Left lung (tissue), 10 donors: ENCODE data around the gene MRPL41. TPM values are rescaled to one million over a fixed set of nuclear protein-coding genes. Genes with fewer than 3 reads are reported as not detected.

ENCODE experiments used
- ATAC-seq: fragments of 200-7000 bp; cut with Tn5 transposase; one replicate; pipeline ENCODE4 v1.9.1; 2020; ENCODE audit warnings: moderate library complexity
- DNase-seq, 4 donors: peaks; one replicate each; pipeline ENCODE4 v3.0.0-alpha.2; 2013 to 2020
- H3K27ac ChIP-seq, 2 donors: fragments of 200-600 bp; sonication (generic) in 1 of 2; one replicate each; pipeline versions ENCODE4 v1.5.0 to v1.8.0; 2020 to 2021
- H3K27me3 ChIP-seq, 2 donors: fragments of 200-600 bp; sonication (generic) in 1 of 2; one replicate each; pipeline versions ENCODE4 v1.5.0 to v1.8.0; 2020 to 2021
- H3K36me3 ChIP-seq, 2 donors: fragments of 200-600 bp; sonication (generic) in 1 of 2; one replicate each; pipeline versions ENCODE4 v1.5.0 to v1.8.0; 2020 to 2021
- H3K4me1 ChIP-seq, 2 donors: fragments of 200-600 bp; one replicate each; pipeline ENCODE4 v1.8.0; 2021
- H3K4me3 ChIP-seq, 2 donors: fragments of 200-600 bp; sonication (generic) in 1 of 2; one replicate each; pipeline versions ENCODE4 v1.5.0 to v1.8.0; 2020 to 2021; ENCODE audit warnings: mild to moderate bottlenecking in 1 of 2
- H3K9me3 ChIP-seq, 2 donors: fragments of 200-600 bp; sonication (generic) in 1 of 2; one replicate each; pipeline versions ENCODE4 v1.5.0 to v1.8.0; 2020 to 2021
- CTCF ChIP-seq, 2 donors: fragments of 200-600 bp; sonication (generic) in 1 of 2; IDR thresholded peaks; one replicate each; pipeline versions ENCODE4 v1.5.0 to v1.8.0; 2021; ENCODE audit warnings: antibody characterized with exemption in 2 of 2
- intact Hi-C, 2 donors: fragments of 100-400 bp; cut with DNase I; formaldehyde crosslinking; loops; one replicate each; pipeline versions ENCODE4 v1.11.2 to v1.14.2; 2022
- polyA plus RNA-seq, 6 donors: library from polyadenylated mRNA; unstranded; fragments of 120-200 nt; gene quantifications; one replicate each; pipeline ENCODE4 v1.2.1, GENCODE V29; 2013; ENCODE audit not compliant: insufficient read length in 6 of 6
- total RNA-seq, 2 donors: library from RNA; stranded (reverse); fragmentation: NEBNext Ultra II Directional; extraction: Animal tissue kit (Norgen Biotek cat#: 25700); gene quantifications; one replicate each; pipeline ENCODE4 v1.2.1, GENCODE V29; 2021
- donor health status: DM: no; HTN: yes; CAD: no.
- donor health status: DM: no; HTN: no; CAD: no.

Gene MRPL41
- total and polyA plus RNA-seq, 8 donors = 10.9 to 49.1 (median 18.4) TPM

- Histone ChIP-seq H3K4me1 (no peaks in the 10 kb centered on the region), H3K9me3 (no peaks in the 10 kb centered on the region), H3K27ac (no peak overlapping the region), H3K4me3 (no peak overlapping the region), H3K27me3 (no peaks in the 10 kb centered on the region), H3K36me3 (peaks cover 0 to 6% of the 10 kb centered on the region in 2 donors)
- intact Hi-C loops = no loop called here
- TF ChIP-seq CTCF (IDR thresholded peaks at IDR 0.05) = no peak
- DNase-seq (no peak), ATAC-seq (no peak)
Measured at GRCh38 chr9:137542486-137542885, 9.2 kb upstream of the MRPL41 start.

DNA sequence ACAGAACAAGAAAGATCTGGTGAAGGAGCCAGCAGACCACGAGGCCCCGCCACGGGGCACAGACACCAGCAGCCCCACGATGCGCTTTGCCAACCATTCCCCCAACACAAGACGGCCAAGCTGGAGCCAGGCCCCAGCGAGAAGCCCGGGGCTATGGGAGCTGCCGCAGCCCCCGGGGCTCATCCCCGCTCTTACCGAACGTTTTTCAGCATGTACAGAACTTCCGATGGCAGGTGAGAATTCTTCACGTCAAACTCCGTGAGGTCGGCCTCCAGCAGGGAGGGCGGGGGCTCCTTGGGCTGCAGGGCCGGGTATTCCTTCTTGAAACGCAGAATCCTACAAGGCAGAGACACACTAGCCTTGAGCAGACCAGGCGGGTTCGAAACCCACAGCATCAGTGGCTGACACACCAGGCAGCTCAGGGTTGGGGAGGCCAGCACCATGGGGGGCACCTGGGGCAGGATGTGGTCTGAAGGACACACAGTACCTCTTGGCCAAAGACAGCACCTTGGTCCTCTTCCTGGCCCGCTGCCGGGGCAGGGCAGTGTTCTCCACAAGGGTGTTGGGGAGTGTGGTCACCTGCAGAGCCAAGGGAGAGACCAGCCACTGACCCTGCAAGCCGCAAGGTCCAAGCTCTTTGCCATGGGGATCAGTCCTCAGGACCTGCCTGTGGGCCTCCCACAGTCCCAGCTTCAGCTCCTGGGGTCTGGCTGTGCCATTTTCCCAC, 8.3 kb upstream of the MRPL41 start:
- Histone ChIP-seq H3K27me3 (no peaks in the 10 kb centered on the region), H3K9me3 (no peaks in the 10 kb centered on the region), H3K36me3 (peaks cover 0 to 6% of the 10 kb centered on the region in 2 donors), H3K27ac (no peak overlapping the region), H3K4me1 (no peaks in the 10 kb centered on the region), H3K4me3 (no peak overlapping the region)
- no peak for TF ChIP-seq CTCF (IDR thresholded peaks at IDR 0.05)
- intact Hi-C loops = no loop called here
- ATAC-seq (no peak), DNase-seq (no peak)

GRCh38 chr9:137544176-137544760, 7.4 kb upstream of the MRPL41 start:
- H3K27me3 ChIP-seq = no peaks in the 10 kb centered on the region
- TF ChIP-seq CTCF (IDR thresholded peaks at IDR 0.05) = no peak
- H3K36me3 ChIP-seq = peaks cover 0 to 6% of the 10 kb centered on the region in 2 donors
- ATAC-seq (peak; percentile 10), DNase-seq (no peak)
- H3K27ac ChIP-seq = no peak overlapping the region
- intact Hi-C loops = no loop called here
- H3K4me3 ChIP-seq = no peak overlapping the region
- H3K4me1 ChIP-seq = no peaks in the 10 kb centered on the region
- H3K9me3 ChIP-seq = no peaks in the 10 kb centered on the region

- Histone ChIP-seq H3K4me1 (peaks cover 0 to 7% of the 10 kb centered on the region in 2 donors), H3K36me3 (peaks cover 0 to 6% of the 10 kb centered on the region in 2 donors), H3K4me3 (no peak overlapping the region), H3K9me3 (no peaks in the 10 kb centered on the region), H3K27me3 (no peaks in the 10 kb centered on the region), H3K27ac (no peak overlapping the region)
- ATAC-seq (no peak), DNase-seq (no peak)
- no peak for TF ChIP-seq CTCF (IDR thresholded peaks at IDR 0.05)
- intact Hi-C loops = no loop called here
Measured at GRCh38 chr9:137545123-137545522, 6.6 kb upstream of the MRPL41 start.

GRCh38 chr9:137547687-137548543, 3.8 kb upstream of the MRPL41 start:
- H3K27me3 ChIP-seq = no peaks in the 10 kb centered on the region
- no peak for TF ChIP-seq CTCF (IDR thresholded peaks at IDR 0.05)
- DNase-seq (no peak), ATAC-seq (no peak)
- no peaks in the 10 kb centered on the region for H3K9me3 ChIP-seq
- peaks cover 0 to 18% of the 10 kb centered on the region in 2 donors for H3K4me1 ChIP-seq
- H3K27ac ChIP-seq = no peak overlapping the region
- H3K4me3 ChIP-seq = no peak overlapping the region
- intact Hi-C loops = no loop called here
- no peaks in the 10 kb centered on the region for H3K36me3 ChIP-seq
